Activated CD4-positive, CD25-positive, alpha-beta regulatory T cell (primary cell): ENCODE measurements around the gene OR4D5.

Source experiments
- DNase-seq, 4 experiments: peaks; one replicate each; lab custom pipeline; 2025; lab: John Stamatoyannopoulos, UW

Gene OR4D5

GRCh38 chr11:123939317-123939716 lies at the start of gene OR4D5:
TSS of gene OR4D5 (plus strand) at chr11:123939617. CDS start at chr11:123939617, 0 bp downstream.
- no peak for DNase-seq

- DNase-seq = no peak
Measured at GRCh38 chr11:123892031-123892430, 47.4 kb upstream of the OR4D5 start.

- no peak for DNase-seq
Measured at GRCh38 chr11:123899792-123900191, 39.6 kb upstream of the OR4D5 start.

- no peak for DNase-seq
Measured at GRCh38 chr11:123901867-123902266, 37.5 kb upstream of the OR4D5 start, which contains the start of gene OR8D4. TSS of gene OR8D4 (plus strand) at chr11:123902167. CDS start at chr11:123906432, 4,265 bp downstream.

GRCh38 chr11:123903932-123904331 lies 35.5 kb upstream of the OR4D5 start:
- DNase-seq = no peak

- no peak for DNase-seq
Measured at GRCh38 chr11:123904932-123905331, 34.5 kb upstream of the OR4D5 start.

GRCh38 chr11:123905826-123906225 lies 33.6 kb upstream of the OR4D5 start:
- DNase-seq = no peak

GRCh38 chr11:123920943-123921342 lies 18.5 kb upstream of the OR4D5 start:
- DNase-seq = no peak

GRCh38 chr11:123924027-123924426 lies 15.4 kb upstream of the OR4D5 start:
- DNase-seq = no peak

GRCh38 chr11:123942413-123942812 lies 3.0 kb downstream of the OR4D5 start:
- no peak for DNase-seq

GRCh38 chr11:123943738-123944137 lies 4.3 kb downstream of the OR4D5 start, which contains the start of gene OR6T1:
TSS of gene OR6T1 (minus strand) at chr11:123943838. CDS start at chr11:123943838, 0 bp downstream.
- no peak for DNase-seq

- no peak for DNase-seq
Measured at GRCh38 chr11:123945132-123945531, 5.7 kb downstream of the OR4D5 start.

- DNase-seq = no peak
Measured at GRCh38 chr11:123956752-123957151, 17.3 kb downstream of the OR4D5 start.

- DNase-seq = no peak
Measured at GRCh38 chr11:123973816-123974215, 34.4 kb downstream of the OR4D5 start.

GRCh38 chr11:123976770-123977560 lies 37.5 kb downstream of the OR4D5 start:
- no peak for DNase-seq

- DNase-seq = no peak
Measured at GRCh38 chr11:123977731-123978347, 38.4 kb downstream of the OR4D5 start, which contains the start of gene OR10S1. TSS of gene OR10S1 (minus strand) at chr11:123977781. CDS start at chr11:123977664, 117 bp downstream.

GRCh38 chr11:123979311-123979710 lies 39.9 kb downstream of the OR4D5 start:
- no peak for DNase-seq
